MG63 (cell line): ENCODE data around the gene MEIS1. TPM values are rescaled to one million over a fixed set of nuclear protein-coding genes. Genes with fewer than 3 reads are reported as not detected.
"Not testable (repeated sequence)": the region's sequence is repeated elsewhere in the genome, so short reads cannot be mapped to it uniquely, and the experiment has no call there.

Experiments used
- DNase-seq: peaks from one replicate; pipeline ENCODE4 v3.0.0-alpha.2; 2020
- H3K27me3 ChIP-seq: fragments of 250-450 bp; sonication (Bioruptor Pico); 2 replicates; pipeline ENCODE4 v1.5.1; 2020; ENCODE audit warnings: mild to moderate bottlenecking, moderate library complexity
- H3K36me3 ChIP-seq: fragments of 250-450 bp; sonication (Bioruptor Pico); 2 replicates; pipeline ENCODE4 v1.5.1; 2020; ENCODE audit warnings: mild to moderate bottlenecking, moderate library complexity
- H3K4me3 ChIP-seq: fragments of 250-450 bp; sonication (Bioruptor Pico); 2 replicates; pipeline ENCODE4 v1.5.1; 2020; ENCODE audit warnings: mild to moderate bottlenecking, moderate library complexity
- H3K9me3 ChIP-seq: fragments of 250-450 bp; sonication (Bioruptor Pico); 2 replicates; pipeline ENCODE4 v1.5.1; 2020; ENCODE audit warnings: mild to moderate bottlenecking, moderate library complexity
- total RNA-seq: library from RNA; depleted of rRNA; stranded (reverse); fragments of >200 nt; shearing (Covaris generic); gene quantifications from 2 replicates; pipeline ENCODE4 v1.2.3, GENCODE V29; 2014; ENCODE audit warnings: low replicate concordance; rRNA removed

MEIS1 gene
- 3.6 and 7.4 TPM in 2 replicates for total RNA-seq

GRCh38 chr2:66434679-66435548 is at the start of gene MEIS1:
MEIS1 (plus strand) TSS chr2:66435125; CDS start chr2:66435857, 732 bp downstream.
- no peaks in the 10 kb centered on the region for H3K27me3 ChIP-seq
- H3K9me3 ChIP-seq: no peaks in the 10 kb centered on the region
- H3K36me3 ChIP-seq: peaks cover under 1% of the 10 kb centered on the region; the same call in 1 of the 2 replicates
- peak within 1 kb of the TSS; percentile 70 for H3K4me3 ChIP-seq
- peak; percentile 94 for DNase-seq

- no peak overlapping the region for H3K4me3 ChIP-seq
- peaks cover 15% of the 10 kb centered on the region for H3K27me3 ChIP-seq
- DNase-seq: no peak
- H3K36me3 ChIP-seq: no peaks in the 10 kb centered on the region
- H3K9me3 ChIP-seq: no peaks in the 10 kb centered on the region
These were observed 47.7 kb upstream of the MEIS1 start for GRCh38 chr2:66387016-66387753.

GRCh38 chr2:66389651-66390131 is 45.2 kb upstream of the MEIS1 start:
- Histone ChIP-seq H3K36me3 (no peaks in the 10 kb centered on the region), H3K4me3 (no peak overlapping the region), H3K27me3 (no peaks in the 10 kb centered on the region; the same call in 1 of the 2 replicates), H3K9me3 (no peaks in the 10 kb centered on the region)
- DNase-seq: peak; percentile 8

GRCh38 chr2:66390152-66390551 is 44.8 kb upstream of the MEIS1 start:
- Histone ChIP-seq H3K36me3 (no peaks in the 10 kb centered on the region), H3K4me3 (no peak overlapping the region), H3K27me3 (no peaks in the 10 kb centered on the region; the same call in 1 of the 2 replicates), H3K9me3 (no peaks in the 10 kb centered on the region)
- no peak for DNase-seq

- DNase-seq: no peak
- Histone ChIP-seq H3K9me3 (no peaks in the 10 kb centered on the region), H3K27me3 (no peaks in the 10 kb centered on the region; the same call in 1 of the 2 replicates), H3K36me3 (no peaks in the 10 kb centered on the region), H3K4me3 (no peak overlapping the region)
These were observed 44.1 kb upstream of the MEIS1 start for GRCh38 chr2:66390811-66391210.

GRCh38 chr2:66391240-66391639 is 43.7 kb upstream of the MEIS1 start:
- DNase-seq, H3K27me3 ChIP-seq, H3K4me3 ChIP-seq, H3K36me3 ChIP-seq, H3K9me3 ChIP-seq: not testable (repeated sequence)

GRCh38 chr2:66405473-66405872 is 29.5 kb upstream of the MEIS1 start:
- DNase-seq: no peak
- peaks cover 1% of the 10 kb centered on the region for H3K9me3 ChIP-seq
- no peak overlapping the region for H3K4me3 ChIP-seq
- H3K27me3 ChIP-seq: no peaks in the 10 kb centered on the region
- H3K36me3 ChIP-seq: no peaks in the 10 kb centered on the region

- no peaks in the 10 kb centered on the region for H3K27me3 ChIP-seq
- DNase-seq: no peak
- H3K9me3 ChIP-seq: no peaks in the 10 kb centered on the region
- H3K4me3 ChIP-seq: no peak overlapping the region
- H3K36me3 ChIP-seq: no peaks in the 10 kb centered on the region
These were observed 26.0 kb upstream of the MEIS1 start for GRCh38 chr2:66408905-66409304.

- H3K4me3 ChIP-seq: no peak overlapping the region
- H3K27me3 ChIP-seq: no peaks in the 10 kb centered on the region
- H3K36me3 ChIP-seq: no peaks in the 10 kb centered on the region
- DNase-seq: no peak
- no peaks in the 10 kb centered on the region for H3K9me3 ChIP-seq
These were observed 22.1 kb upstream of the MEIS1 start for GRCh38 chr2:66412874-66413273.

- Histone ChIP-seq H3K36me3 (no peaks in the 10 kb centered on the region), H3K27me3 (no peaks in the 10 kb centered on the region), H3K9me3 (no peaks in the 10 kb centered on the region), H3K4me3 (no peak overlapping the region)
- no peak for DNase-seq
These were observed 20.0 kb upstream of the MEIS1 start for GRCh38 chr2:66414896-66415295.

- H3K4me3 ChIP-seq: no peak overlapping the region
- DNase-seq: no peak
- no peaks in the 10 kb centered on the region for H3K36me3 ChIP-seq
- H3K9me3 ChIP-seq: no peaks in the 10 kb centered on the region
- H3K27me3 ChIP-seq: no peaks in the 10 kb centered on the region
These were observed 16.5 kb upstream of the MEIS1 start for GRCh38 chr2:66418381-66418780.

GRCh38 chr2:66421612-66422011 is 13.3 kb upstream of the MEIS1 start:
- H3K27me3 ChIP-seq: no peaks in the 10 kb centered on the region
- DNase-seq: no peak

GRCh38 chr2:66423391-66424124 is 11.4 kb upstream of the MEIS1 start:
- H3K27me3 ChIP-seq: no peaks in the 10 kb centered on the region; the same call in 1 of the 2 replicates

More at GRCh38 chr2:66421612-66422011, 13.3 kb upstream of the MEIS1 start:
- Histone ChIP-seq H3K4me3 (no peak overlapping the region), H3K36me3 (no peaks in the 10 kb centered on the region), H3K9me3 (no peaks in the 10 kb centered on the region)

GRCh38 chr2:66426244-66427111 is 8.4 kb upstream of the MEIS1 start:
- no peaks in the 10 kb centered on the region; the same call in 1 of the 2 replicates for H3K27me3 ChIP-seq
- DNase-seq: no peak

More at GRCh38 chr2:66423391-66424124, 11.4 kb upstream of the MEIS1 start:
- Histone ChIP-seq H3K4me3 (no peak overlapping the region), H3K9me3 (no peaks in the 10 kb centered on the region), H3K36me3 (no peaks in the 10 kb centered on the region)
- no peak for DNase-seq

GRCh38 chr2:66427300-66427699 is 7.6 kb upstream of the MEIS1 start:
- no peaks in the 10 kb centered on the region; the same call in 1 of the 2 replicates for H3K27me3 ChIP-seq
- H3K36me3 ChIP-seq: no peaks in the 10 kb centered on the region
- H3K9me3 ChIP-seq: no peaks in the 10 kb centered on the region
- no peak overlapping the region for H3K4me3 ChIP-seq
- DNase-seq: no peak

More at GRCh38 chr2:66426244-66427111, 8.4 kb upstream of the MEIS1 start:
- Histone ChIP-seq H3K9me3 (no peaks in the 10 kb centered on the region), H3K36me3 (no peaks in the 10 kb centered on the region), H3K4me3 (peak overlapping the region; percentile 35)
